Measurements from ENCODE around the gene NBEA.

DNA sequence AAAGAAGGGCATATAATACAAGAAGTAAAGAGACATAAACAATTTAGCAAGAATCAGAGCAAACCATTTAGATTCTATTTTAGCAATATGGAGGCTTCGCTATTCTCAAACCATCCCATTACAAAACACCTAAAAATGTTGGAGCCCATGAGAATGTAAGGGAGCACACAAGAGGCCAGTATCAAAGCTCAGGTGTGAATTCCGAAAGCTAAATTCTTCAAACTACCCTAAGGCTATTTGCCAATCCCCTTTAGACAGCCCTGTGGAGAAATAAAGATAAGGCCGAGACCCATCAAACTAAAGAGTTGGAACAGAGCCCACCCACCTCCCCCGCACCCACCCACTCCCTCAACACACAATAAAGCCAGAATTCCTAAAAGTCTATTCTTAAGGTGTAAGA, 745.3 kb downstream of the NBEA start:
- TF ChIP-seq YY1 (IDR thresholded peaks at IDR 0.05; ENCODE audit: insufficient read depth, insufficient read length) = no peak
- no peak for TF ChIP-seq ZNF274 (IDR thresholded peaks at IDR 0.05; ENCODE audit: low read depth, low read length)

Measured in NT2/D1 (cell line).